HG02884 (cell line): ENCODE measurements around the gene GUCY1A2.

Experiments
- ATAC-seq: cut with Tn5 transposase; IDR thresholded peaks from one replicate; pipeline ENCODE4 v1.9.1; 2021; ENCODE audit warnings: mild to moderate bottlenecking, moderate library complexity; ENCODE audit not compliant: unreplicated experiment

Gene GUCY1A2

GRCh38 chr11:106681435-106681834 is 336.8 kb downstream of the GUCY1A2 start:
- ATAC-seq = no peak

DNA sequence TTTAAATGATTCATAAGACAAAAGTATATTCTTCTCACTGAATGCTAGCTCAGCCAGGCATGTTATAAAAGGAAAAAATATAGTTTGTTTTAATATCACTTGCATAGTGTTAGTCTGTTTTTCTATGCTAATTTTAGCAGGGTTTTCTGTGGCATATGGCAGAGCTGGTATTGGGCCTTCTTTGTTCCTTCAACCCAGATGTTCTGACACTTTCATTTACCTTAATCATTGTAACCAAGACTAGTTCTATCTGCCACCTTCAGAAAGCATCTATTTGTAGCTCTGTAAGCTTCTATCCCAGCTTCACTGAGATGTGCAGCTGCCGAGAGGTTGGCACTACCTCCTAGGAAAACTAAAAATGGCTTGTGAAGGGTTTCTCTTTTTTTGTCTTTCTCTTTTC is 338.7 kb downstream of the GUCY1A2 start:
- no peak for ATAC-seq

GRCh38 chr11:106679181-106679580 is 339.1 kb downstream of the GUCY1A2 start:
- no peak for ATAC-seq

DNA sequence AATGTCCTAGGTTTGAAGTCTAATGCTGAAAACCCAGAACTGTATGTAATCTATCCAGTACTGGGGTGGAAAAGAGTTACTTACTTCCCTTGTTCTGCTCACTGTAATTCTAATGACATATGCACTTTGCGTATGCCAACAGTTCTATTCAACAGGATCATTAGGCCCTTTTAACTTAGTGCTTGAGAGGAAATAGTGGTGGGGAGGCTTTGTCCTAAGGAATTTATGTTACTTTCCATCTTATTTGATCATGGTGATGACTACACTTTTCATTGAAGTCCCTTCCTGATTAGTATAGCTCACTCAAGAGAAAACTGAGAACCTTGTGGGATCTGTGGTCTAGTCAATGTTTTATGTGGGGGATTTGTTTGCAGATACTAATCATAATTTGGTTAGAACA is 348.2 kb downstream of the GUCY1A2 start:
- ATAC-seq = no peak

GRCh38 chr11:106668147-106668546 is 350.1 kb downstream of the GUCY1A2 start:
- no peak for ATAC-seq

GRCh38 chr11:106656646-106657045 is 361.6 kb downstream of the GUCY1A2 start:
- ATAC-seq = no peak

GRCh38 chr11:106644824-106645223 is 373.5 kb downstream of the GUCY1A2 start:
- ATAC-seq = no peak

GRCh38 chr11:106642331-106642730 is 375.9 kb downstream of the GUCY1A2 start:
- ATAC-seq = no peak

GRCh38 chr11:106632283-106632682 is 386.0 kb downstream of the GUCY1A2 start:
- ATAC-seq = no peak

- no peak for ATAC-seq
Observed at GRCh38 chr11:106627694-106628093, 390.6 kb downstream of the GUCY1A2 start.

GRCh38 chr11:106625566-106625965 is 392.7 kb downstream of the GUCY1A2 start:
- ATAC-seq = no peak

- ATAC-seq = no peak
Observed at GRCh38 chr11:106624377-106624776, 393.9 kb downstream of the GUCY1A2 start.
